Esophagus (tissue), 2 donors: Measurements from ENCODE around the gene MRPL9. TPM values are rescaled to one million over a fixed set of nuclear protein-coding genes. Genes with fewer than 3 reads are reported as not detected.

ENCODE experiments used
- H3K27ac ChIP-seq, 2 donors: one replicate each; pipeline ENCODE4 v1.5.1; 2013; ENCODE audit warnings: low read depth in 2 of 2, mild to moderate bottlenecking in 2 of 2, inconsistent platforms in 1 of 2, low read length in 1 of 2, moderate library complexity in 1 of 2
- H3K27me3 ChIP-seq, 2 donors: one replicate each; pipeline ENCODE4 v1.6.1; 2013; ENCODE audit warnings: low read length in 2 of 2, control low read depth in 1 of 2, mild to moderate bottlenecking in 1 of 2; ENCODE audit not compliant: insufficient read depth in 2 of 2, control insufficient read depth in 1 of 2
- H3K36me3 ChIP-seq, 2 donors: one replicate each; pipeline ENCODE4 v1.6.1; 2013; ENCODE audit warnings: low read length in 1 of 2; ENCODE audit not compliant: control insufficient read depth in 2 of 2, insufficient read depth in 2 of 2
- H3K4me1 ChIP-seq, 2 donors: one replicate each; pipeline ENCODE4 v1.6.1; 2013; ENCODE audit warnings: low read length in 1 of 2; ENCODE audit not compliant: control insufficient read depth in 2 of 2, insufficient read depth in 2 of 2
- H3K4me3 ChIP-seq, 2 donors: one replicate each; pipeline ENCODE4 v1.5.1; 2013; ENCODE audit warnings: low read length in 2 of 2, mild to moderate bottlenecking in 2 of 2, low read depth in 1 of 2, moderate library complexity in 1 of 2
- H3K9me3 ChIP-seq, 2 donors: one replicate each; pipeline ENCODE4 v1.6.1; 2013; ENCODE audit warnings: mild to moderate bottlenecking in 2 of 2, low read depth in 1 of 2, low read length in 1 of 2, moderate library complexity in 1 of 2; ENCODE audit not compliant: control insufficient read depth in 2 of 2, insufficient read depth in 1 of 2
- WGBS, 2 donors: extraction: QIAGEN DNeasy Blood & Tissue Kit; methylation state at CpG; one replicate each; pipeline ENCODE4 v1.1.7; 2013; 5-methylcytosine and 5-hydroxymethylcytosine counted together
- polyA plus RNA-seq, 2 donors: library from polyadenylated mRNA; stranded (reverse); fragments of 200-250 nt; gene quantifications; one replicate each; pipeline ENCODE4 v1.2.3, GENCODE V29; 2013
- donor health status: healthy with polysubstance abuse.
- donor health status: Bipolar disorder and iron deficiency.

The MRPL9 gene
- polyA plus RNA-seq, 2 donors = 49.9 to 53.9 TPM

DNA sequence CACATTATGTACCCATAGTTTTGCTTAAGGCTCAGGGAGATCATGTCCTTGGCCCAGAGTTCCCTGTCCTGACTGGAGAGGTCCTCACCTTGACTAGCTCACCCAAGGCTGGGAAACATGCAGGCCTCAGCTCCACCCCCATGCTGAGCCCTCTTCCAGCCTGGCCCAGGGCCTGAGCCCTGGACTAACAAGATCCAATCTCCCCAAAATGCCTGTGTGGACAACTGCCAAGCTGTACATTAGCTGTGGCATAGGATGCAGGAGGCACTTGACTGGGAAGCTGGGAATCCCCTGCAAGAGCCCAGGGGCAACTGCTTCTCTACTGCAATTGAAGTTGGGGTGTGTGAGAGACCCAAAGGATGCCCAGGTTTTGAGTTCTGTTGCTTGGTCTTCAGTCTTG is 39.9 kb upstream of the MRPL9 start:
- Histone ChIP-seq H3K27ac (no peak overlapping the region), H3K9me3 (no peaks in the 10 kb centered on the region), H3K4me3 (no peak overlapping the region), H3K27me3 (no peaks in the 10 kb centered on the region), H3K36me3 (no peaks in the 10 kb centered on the region), H3K4me1 (peaks cover 0 to 4% of the 10 kb centered on the region in 2 donors)

- H3K27ac ChIP-seq = no peak overlapping the region
- H3K4me3 ChIP-seq = no peak overlapping the region
- peaks cover 0 to 4% of the 10 kb centered on the region in 2 donors for H3K4me1 ChIP-seq
- H3K27me3 ChIP-seq = no peaks in the 10 kb centered on the region
- H3K36me3 ChIP-seq = no peaks in the 10 kb centered on the region
- H3K9me3 ChIP-seq = no peaks in the 10 kb centered on the region
- WGBS, 2 donors = 93 to 99% methylated on average over 5 of the region's 5 CpGs
Measured at GRCh38 chr1:151802372-151802771, 39.1 kb upstream of the MRPL9 start.

GRCh38 chr1:151801846-151802245 is 38.5 kb upstream of the MRPL9 start:
- H3K4me3 ChIP-seq = no peak overlapping the region
- 84 to 85% methylated on average over 7 of the region's 7 CpGs for WGBS, 2 donors
- no peaks in the 10 kb centered on the region for H3K36me3 ChIP-seq
- peaks cover 0 to 4% of the 10 kb centered on the region in 2 donors for H3K4me1 ChIP-seq
- no peaks in the 10 kb centered on the region for H3K27me3 ChIP-seq
- no peak overlapping the region for H3K27ac ChIP-seq
- H3K9me3 ChIP-seq = no peaks in the 10 kb centered on the region

- Histone ChIP-seq H3K4me3 (no peak overlapping the region), H3K36me3 (no peaks in the 10 kb centered on the region), H3K4me1 (peaks cover 0 to 4% of the 10 kb centered on the region in 2 donors), H3K27me3 (no peaks in the 10 kb centered on the region), H3K27ac (no peak overlapping the region), H3K9me3 (no peaks in the 10 kb centered on the region)
- 91 to 95% methylated on average over 12 of the region's 12 CpGs for WGBS, 2 donors
Measured at GRCh38 chr1:151801310-151801820, 38.1 kb upstream of the MRPL9 start.

DNA sequence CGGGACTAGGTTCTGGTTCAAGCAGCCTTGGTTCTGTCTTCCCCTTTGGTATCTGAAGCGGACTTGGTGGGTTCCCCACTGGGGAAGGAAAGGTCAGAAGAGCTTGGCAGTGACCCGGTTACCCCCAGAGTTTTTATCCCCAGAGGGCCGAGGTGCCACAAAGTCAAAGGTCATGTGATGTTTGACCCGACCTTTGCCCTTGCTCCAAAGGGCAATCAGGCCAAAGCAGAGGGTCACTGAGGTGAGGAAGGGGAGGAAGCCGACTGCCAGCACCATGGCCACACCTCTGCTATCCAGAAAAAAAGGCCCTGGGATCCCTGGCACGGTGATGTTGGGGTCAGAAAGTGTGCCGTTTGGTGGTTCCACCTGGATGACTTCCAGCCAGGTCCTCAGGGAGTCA is 37.5 kb upstream of the MRPL9 start:
- peaks cover 0 to 4% of the 10 kb centered on the region in 2 donors for H3K4me1 ChIP-seq
- no peaks in the 10 kb centered on the region for H3K9me3 ChIP-seq
- H3K4me3 ChIP-seq = no peak overlapping the region
- WGBS, 2 donors = 58 to 70% methylated on average over 8 of the region's 8 CpGs
- H3K27me3 ChIP-seq = no peaks in the 10 kb centered on the region
- no peaks in the 10 kb centered on the region for H3K36me3 ChIP-seq
- H3K27ac ChIP-seq = no peak overlapping the region

GRCh38 chr1:151799179-151800022 is 36.1 kb upstream of the MRPL9 start:
- Histone ChIP-seq H3K36me3 (no peaks in the 10 kb centered on the region), H3K4me1 (peaks cover 0 to 4% of the 10 kb centered on the region in 2 donors), H3K4me3 (no peak overlapping the region), H3K27ac (no peak overlapping the region), H3K9me3 (no peaks in the 10 kb centered on the region), H3K27me3 (no peaks in the 10 kb centered on the region)
- WGBS, 2 donors = 53 to 65% methylated on average over 9 of the region's 9 CpGs

DNA sequence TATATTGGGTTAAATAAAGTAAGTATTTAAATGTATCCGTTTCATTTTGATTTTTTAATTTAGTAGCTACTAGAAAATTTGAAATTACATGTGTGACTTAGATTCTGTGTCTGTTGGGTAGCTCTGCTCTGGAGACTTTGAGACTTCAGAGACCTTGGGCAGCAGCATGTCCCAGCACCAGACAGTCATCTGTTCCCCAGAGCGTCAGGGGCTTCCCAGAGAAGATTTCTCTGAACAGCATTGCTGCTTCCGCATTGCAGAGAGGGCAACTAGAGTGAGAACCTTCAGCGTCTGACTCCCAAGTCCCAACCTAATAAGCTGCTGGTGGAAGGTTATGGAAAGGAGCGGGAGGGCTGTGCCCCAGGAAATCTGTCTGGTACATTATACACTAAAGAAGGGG is 35.3 kb upstream of the MRPL9 start:
- H3K4me1 ChIP-seq = peaks cover 0 to 4% of the 10 kb centered on the region in 2 donors
- H3K4me3 ChIP-seq = no peak overlapping the region
- H3K9me3 ChIP-seq = no peaks in the 10 kb centered on the region
- H3K27me3 ChIP-seq = no peaks in the 10 kb centered on the region
- WGBS, 2 donors = 87 to 88% methylated on average over 5 of the region's 5 CpGs
- no peak overlapping the region for H3K27ac ChIP-seq
- no peaks in the 10 kb centered on the region for H3K36me3 ChIP-seq

GRCh38 chr1:151790940-151791651 is 27.8 kb upstream of the MRPL9 start:
- H3K9me3 ChIP-seq = no peaks in the 10 kb centered on the region
- H3K4me1 ChIP-seq = peaks cover 0 to 7% of the 10 kb centered on the region in 2 donors
- H3K27ac ChIP-seq = peak overlapping the region; percentile 23 to 35
- H3K4me3 ChIP-seq = peak overlapping the region; percentile 67 to 92
- H3K27me3 ChIP-seq = no peaks in the 10 kb centered on the region
- WGBS, 2 donors = 1 to 2% methylated on average over 45 to 52 of the region's 52 CpGs
- no peaks in the 10 kb centered on the region for H3K36me3 ChIP-seq

GRCh38 chr1:151790071-151790939 is 27.0 kb upstream of the MRPL9 start, which contains the start of gene TDRKH:
Gene TDRKH (minus strand): TSS chr1:151790500. CDS start chr1:151783022, 7,478 bp downstream.
- 1% methylated on average over 58 of the region's 58 CpGs for WGBS, 2 donors
- no peaks in the 10 kb centered on the region for H3K36me3 ChIP-seq
- peak within 1 kb of the TSS; percentile 23 to 38 for H3K27ac ChIP-seq
- H3K4me1 ChIP-seq = peaks cover 0 to 7% of the 10 kb centered on the region in 2 donors
- no peaks in the 10 kb centered on the region for H3K27me3 ChIP-seq
- H3K9me3 ChIP-seq = no peaks in the 10 kb centered on the region
- peak within 1 kb of the TSS; percentile 67 to 92 for H3K4me3 ChIP-seq
